ENCODE measurements around the gene SCGB2B2.

SCGB2B2 gene

DNA sequence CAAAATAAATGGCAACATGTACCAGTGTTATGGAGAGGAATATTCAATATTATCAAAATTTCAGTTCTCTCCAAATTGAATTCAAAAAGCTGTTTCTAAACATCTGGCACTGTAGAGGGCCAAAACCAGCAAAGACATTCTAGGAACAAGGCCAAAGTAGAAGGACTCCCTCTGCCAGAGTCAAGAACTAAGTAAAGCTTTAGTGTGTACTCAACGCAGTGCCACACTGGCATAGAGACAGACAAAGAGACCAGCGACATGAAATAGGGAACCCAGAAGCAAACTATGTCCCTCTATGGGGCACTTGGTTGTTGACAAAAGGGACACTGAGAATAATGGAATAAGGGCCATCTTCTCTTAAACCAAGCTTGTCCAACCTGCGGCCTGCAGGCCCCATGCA is 15.6 kb downstream of the SCGB2B2 start:
- Mint-ChIP-seq H3K4me3 (no peak overlapping the region), H3K36me3 (peaks cover 15% of the 10 kb centered on the region), H3K9me3 (peaks cover 7% of the 10 kb centered on the region), H3K27ac (no peak overlapping the region), H3K27me3 (peaks cover 1% of the 10 kb centered on the region), H3K4me1 (peaks cover 19% of the 10 kb centered on the region)

DNA sequence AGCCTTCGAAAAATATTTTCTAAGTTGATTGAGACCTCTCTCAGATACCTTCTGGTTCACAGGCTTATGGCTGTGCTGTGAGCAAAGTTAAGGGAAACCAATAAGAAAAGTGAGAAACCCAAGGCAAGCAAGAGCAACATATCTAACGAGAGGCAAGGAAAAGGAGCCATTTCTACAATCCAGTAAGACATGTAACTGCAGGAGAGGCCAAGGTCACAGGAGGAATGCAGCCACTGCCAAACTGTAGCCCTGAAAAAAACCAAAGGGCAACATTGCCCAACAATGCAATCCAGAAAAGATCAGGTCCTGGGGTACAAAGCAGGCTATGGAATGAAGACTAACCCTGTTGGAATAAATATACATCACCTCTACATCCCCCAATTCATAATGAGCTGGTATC is 21.3 kb downstream of the SCGB2B2 start:
- Mint-ChIP-seq H3K9me3 (peaks cover 30% of the 10 kb centered on the region), H3K4me1 (no peaks in the 10 kb centered on the region), H3K27me3 (peaks cover 11% of the 10 kb centered on the region), H3K36me3 (peaks cover 26% of the 10 kb centered on the region), H3K4me3 (no peak overlapping the region), H3K27ac (no peak overlapping the region)

DNA sequence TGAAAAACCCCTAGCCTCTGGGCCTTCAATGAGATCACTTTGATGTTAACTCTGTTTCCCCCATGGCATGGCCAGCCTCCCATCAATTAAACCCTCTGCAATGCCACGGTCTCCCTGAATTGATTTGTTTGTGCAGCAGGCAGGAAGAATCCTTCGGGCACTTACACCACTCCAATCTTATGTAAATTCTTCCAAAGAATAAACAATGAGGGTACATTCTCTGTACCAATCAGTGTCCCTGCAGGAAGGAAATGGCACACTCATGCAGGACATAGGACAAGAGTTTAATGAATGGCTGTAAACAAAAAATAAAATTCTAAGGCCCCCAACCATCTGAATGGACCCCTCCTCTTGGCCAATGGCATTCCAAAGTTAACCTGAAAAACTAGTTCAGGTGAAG is 22.2 kb downstream of the SCGB2B2 start:
- Mint-ChIP-seq H3K9me3 (peaks cover 30% of the 10 kb centered on the region), H3K27me3 (peaks cover 12% of the 10 kb centered on the region), H3K4me1 (no peaks in the 10 kb centered on the region), H3K36me3 (peaks cover 23% of the 10 kb centered on the region), H3K27ac (no peak overlapping the region), H3K4me3 (no peak overlapping the region)

GRCh38 chr19:34651747-34652146 is 25.2 kb downstream of the SCGB2B2 start:
- peaks cover 23% of the 10 kb centered on the region for H3K9me3 Mint-ChIP-seq
- H3K4me1 Mint-ChIP-seq, result no peaks in the 10 kb centered on the region
- H3K27ac Mint-ChIP-seq, result no peak overlapping the region
- H3K27me3 Mint-ChIP-seq, result peaks cover 12% of the 10 kb centered on the region
- H3K36me3 Mint-ChIP-seq, result peaks cover 11% of the 10 kb centered on the region
- H3K4me3 Mint-ChIP-seq, result no peak overlapping the region

- Mint-ChIP-seq H3K27ac (no peak overlapping the region), H3K36me3 (peaks cover 4% of the 10 kb centered on the region), H3K4me3 (no peak overlapping the region), H3K4me1 (no peaks in the 10 kb centered on the region), H3K9me3 (peaks cover 17% of the 10 kb centered on the region), H3K27me3 (peaks cover 11% of the 10 kb centered on the region)
Observed at GRCh38 chr19:34649886-34650543, 26.9 kb downstream of the SCGB2B2 start.

GRCh38 chr19:34645551-34645950 is 31.4 kb downstream of the SCGB2B2 start:
- H3K4me3 Mint-ChIP-seq, result no peak overlapping the region
- no peaks in the 10 kb centered on the region for H3K9me3 Mint-ChIP-seq
- peaks cover under 1% of the 10 kb centered on the region for H3K27me3 Mint-ChIP-seq
- H3K36me3 Mint-ChIP-seq, result no peaks in the 10 kb centered on the region
- no peak overlapping the region for H3K27ac Mint-ChIP-seq
- H3K4me1 Mint-ChIP-seq, result no peaks in the 10 kb centered on the region

GRCh38 chr19:34644991-34645461 is 31.9 kb downstream of the SCGB2B2 start:
- no peak overlapping the region for H3K4me3 Mint-ChIP-seq
- H3K27me3 Mint-ChIP-seq, result no peaks in the 10 kb centered on the region

GRCh38 chr19:34642241-34642640 is 34.7 kb downstream of the SCGB2B2 start:
- no peaks in the 10 kb centered on the region for H3K4me1 Mint-ChIP-seq

More at GRCh38 chr19:34644991-34645461, 31.9 kb downstream of the SCGB2B2 start:
- Mint-ChIP-seq H3K4me1 (no peaks in the 10 kb centered on the region), H3K27ac (no peak overlapping the region), H3K9me3 (no peaks in the 10 kb centered on the region), H3K36me3 (no peaks in the 10 kb centered on the region)

GRCh38 chr19:34639491-34640085 is 37.4 kb downstream of the SCGB2B2 start:
- Mint-ChIP-seq H3K27ac (no peak overlapping the region), H3K4me3 (no peak overlapping the region)

More at GRCh38 chr19:34642241-34642640, 34.7 kb downstream of the SCGB2B2 start:
- no peak overlapping the region for H3K4me3 Mint-ChIP-seq
- H3K36me3 Mint-ChIP-seq, result no peaks in the 10 kb centered on the region
- no peak overlapping the region for H3K27ac Mint-ChIP-seq
- no peaks in the 10 kb centered on the region for H3K9me3 Mint-ChIP-seq
- H3K27me3 Mint-ChIP-seq, result no peaks in the 10 kb centered on the region

GRCh38 chr19:34633802-34634201 is 43.2 kb downstream of the SCGB2B2 start:
- no peaks in the 10 kb centered on the region for H3K27me3 Mint-ChIP-seq

More at GRCh38 chr19:34639491-34640085, 37.4 kb downstream of the SCGB2B2 start:
- Mint-ChIP-seq H3K36me3 (peaks cover 8% of the 10 kb centered on the region), H3K9me3 (no peaks in the 10 kb centered on the region), H3K27me3 (no peaks in the 10 kb centered on the region), H3K4me1 (no peaks in the 10 kb centered on the region)

More at GRCh38 chr19:34633802-34634201, 43.2 kb downstream of the SCGB2B2 start:
- H3K4me1 Mint-ChIP-seq, result no peaks in the 10 kb centered on the region
- H3K4me3 Mint-ChIP-seq, result no peak overlapping the region
- H3K9me3 Mint-ChIP-seq, result peaks cover 7% of the 10 kb centered on the region
- no peak overlapping the region for H3K27ac Mint-ChIP-seq
- H3K36me3 Mint-ChIP-seq, result peaks cover 16% of the 10 kb centered on the region
